ENCODE data around the gene CDC45.

CDC45 gene

GRCh38 chr22:19494676-19495173 lies 15.0 kb downstream of the CDC45 start:
- TF ChIP-seq CTCF (IDR thresholded peaks at IDR 0.05; ENCODE audit: low read depth, low read length) = no peak

GRCh38 chr22:19495562-19496323 lies 16.0 kb downstream of the CDC45 start:
- DNase-seq (ENCODE audit: extremely low read depth, low read depth) = no peak
- TF ChIP-seq CTCF (IDR thresholded peaks at IDR 0.05; ENCODE audit: low read depth, low read length) = peak; percentile 9

More at GRCh38 chr22:19494676-19495173, 15.0 kb downstream of the CDC45 start:
- no peak for DNase-seq (ENCODE audit: extremely low read depth, low read depth)

GRCh38 chr22:19496324-19496630 lies 16.6 kb downstream of the CDC45 start:
- no peak for TF ChIP-seq CTCF (IDR thresholded peaks at IDR 0.05; ENCODE audit: low read depth, low read length)
- no peak for DNase-seq (ENCODE audit: extremely low read depth, low read depth)

- DNase-seq (ENCODE audit: extremely low read depth, low read depth) = no peak
- no peak for TF ChIP-seq CTCF (IDR thresholded peaks at IDR 0.05; ENCODE audit: low read depth, low read length)
Observed at GRCh38 chr22:19497245-19497644, 17.5 kb downstream of the CDC45 start.

GRCh38 chr22:19498154-19498865 lies 18.6 kb downstream of the CDC45 start:
- TF ChIP-seq CTCF (IDR thresholded peaks at IDR 0.05; ENCODE audit: low read depth, low read length) = no peak
- no peak for DNase-seq (ENCODE audit: extremely low read depth, low read depth)

- TF ChIP-seq CTCF (IDR thresholded peaks at IDR 0.05; ENCODE audit: low read depth, low read length) = no peak
- no peak for DNase-seq (ENCODE audit: extremely low read depth, low read depth)
Observed at GRCh38 chr22:19498866-19499190, 19.1 kb downstream of the CDC45 start.

GRCh38 chr22:19499236-19499879 lies 19.6 kb downstream of the CDC45 start:
- no peak for DNase-seq (ENCODE audit: extremely low read depth, low read depth)

More at GRCh38 chr22:19499236-19499879, 19.6 kb downstream of the CDC45 start:
- TF ChIP-seq CTCF (IDR thresholded peaks at IDR 0.05; ENCODE audit: low read depth, low read length) = no peak

Data from AG09319 (cell line).